ENCODE measurements around the gene ADRM1.
A peak's percentile ranks its signal among the peaks of the same experiment; 100 is the strongest.

The ADRM1 gene

GRCh38 chr20:62297449-62298227 is 5.2 kb upstream of the ADRM1 start:
- DNase-seq (ENCODE audit: low spot score), result no peak

GRCh38 chr20:62298577-62299249 is 4.1 kb upstream of the ADRM1 start:
- DNase-seq (ENCODE audit: low spot score), result no peak

GRCh38 chr20:62299666-62300236 is 3.0 kb upstream of the ADRM1 start:
- no peak for DNase-seq (ENCODE audit: low spot score)

GRCh38 chr20:62300319-62300718 is 2.5 kb upstream of the ADRM1 start:
- no peak for DNase-seq (ENCODE audit: low spot score)

GRCh38 chr20:62301111-62301668 is 1.6 kb upstream of the ADRM1 start:
- no peak for DNase-seq (ENCODE audit: low spot score)

GRCh38 chr20:62301773-62302340 is 940 bp upstream of the ADRM1 start:
- peak; percentile 86 for DNase-seq (ENCODE audit: low spot score)

- DNase-seq (ENCODE audit: low spot score), result no peak
Observed at GRCh38 chr20:62303062-62303339, 204 bp downstream of the ADRM1 start.

GRCh38 chr20:62303340-62304226 is 786 bp downstream of the ADRM1 start:
- no peak for DNase-seq (ENCODE audit: low spot score)

GRCh38 chr20:62304331-62305148 is 1.7 kb downstream of the ADRM1 start:
- DNase-seq (ENCODE audit: low spot score), result no peak

GRCh38 chr20:62305149-62305764 is 2.5 kb downstream of the ADRM1 start:
- no peak for DNase-seq (ENCODE audit: low spot score)

- DNase-seq (ENCODE audit: low spot score), result no peak
Observed at GRCh38 chr20:62305765-62306413, 3.1 kb downstream of the ADRM1 start.

GRCh38 chr20:62306414-62307187 is 3.8 kb downstream of the ADRM1 start:
- DNase-seq (ENCODE audit: low spot score), result no peak

GRCh38 chr20:62307226-62308101 is 4.7 kb downstream of the ADRM1 start:
- DNase-seq (ENCODE audit: low spot score), result no peak

- no peak for DNase-seq (ENCODE audit: low spot score)
Observed at GRCh38 chr20:62308102-62308822, 5.5 kb downstream of the ADRM1 start.

GRCh38 chr20:62309198-62309944 is 6.6 kb downstream of the ADRM1 start:
- no peak for DNase-seq (ENCODE audit: low spot score)

GRCh38 chr20:62309947-62310756 is 7.4 kb downstream of the ADRM1 start:
- DNase-seq (ENCODE audit: low spot score), result no peak
